Stimulated activated CD8-positive, alpha-beta memory T cell treated with anti-CD3 and anti-CD28 coated beads, Interleukin-4, amount 100 ng/mL, for 24 hours (primary cell): Measurements from ENCODE around the gene GRAP.

ENCODE experiments used
- DNase-seq: peaks from one replicate; pipeline ENCODE4 v3.0.0-alpha.2; 2020; ENCODE audit warnings: low read depth

Gene GRAP

GRCh38 chr17:18984273-18985114, 62.3 kb downstream of the GRAP start:
- no peak for DNase-seq

- DNase-seq, result no peak
Measured at GRCh38 chr17:18981642-18982424, 64.9 kb downstream of the GRAP start.

- DNase-seq, result no peak
Measured at GRCh38 chr17:18981335-18981641, 65.5 kb downstream of the GRAP start.

GRCh38 chr17:18980682-18981334, 65.9 kb downstream of the GRAP start:
- no peak for DNase-seq

- DNase-seq, result no peak
Measured at GRCh38 chr17:18978655-18979054, 68.1 kb downstream of the GRAP start.

- DNase-seq, result no peak
Measured at GRCh38 chr17:18978050-18978449, 68.7 kb downstream of the GRAP start.

- DNase-seq, result no peak
Measured at GRCh38 chr17:18977646-18978045, 69.1 kb downstream of the GRAP start.

GRCh38 chr17:18977021-18977420, 69.7 kb downstream of the GRAP start:
- DNase-seq, result no peak

GRCh38 chr17:18976201-18976600, 70.6 kb downstream of the GRAP start:
- no peak for DNase-seq

GRCh38 chr17:18975597-18975996, 71.2 kb downstream of the GRAP start:
- no peak for DNase-seq

GRCh38 chr17:18974407-18975149, 72.2 kb downstream of the GRAP start:
- no peak for DNase-seq

GRCh38 chr17:18971801-18972200, 75.0 kb downstream of the GRAP start:
- DNase-seq, result no peak
